HG03439 (cell line): ENCODE measurements around the gene NCKIPSD.
A peak's percentile ranks its signal among the peaks of the same experiment; 100 is the strongest.
"Not testable (repeated sequence)": the region's sequence is repeated elsewhere in the genome, so short reads cannot be mapped to it uniquely, and the experiment has no call there.

Experiments
- ATAC-seq: cut with Tn5 transposase; IDR thresholded peaks from one replicate; pipeline ENCODE4 v1.9.1; 2021; ENCODE audit warnings: mild to moderate bottlenecking, moderate library complexity; ENCODE audit not compliant: unreplicated experiment

Gene NCKIPSD

DNA sequence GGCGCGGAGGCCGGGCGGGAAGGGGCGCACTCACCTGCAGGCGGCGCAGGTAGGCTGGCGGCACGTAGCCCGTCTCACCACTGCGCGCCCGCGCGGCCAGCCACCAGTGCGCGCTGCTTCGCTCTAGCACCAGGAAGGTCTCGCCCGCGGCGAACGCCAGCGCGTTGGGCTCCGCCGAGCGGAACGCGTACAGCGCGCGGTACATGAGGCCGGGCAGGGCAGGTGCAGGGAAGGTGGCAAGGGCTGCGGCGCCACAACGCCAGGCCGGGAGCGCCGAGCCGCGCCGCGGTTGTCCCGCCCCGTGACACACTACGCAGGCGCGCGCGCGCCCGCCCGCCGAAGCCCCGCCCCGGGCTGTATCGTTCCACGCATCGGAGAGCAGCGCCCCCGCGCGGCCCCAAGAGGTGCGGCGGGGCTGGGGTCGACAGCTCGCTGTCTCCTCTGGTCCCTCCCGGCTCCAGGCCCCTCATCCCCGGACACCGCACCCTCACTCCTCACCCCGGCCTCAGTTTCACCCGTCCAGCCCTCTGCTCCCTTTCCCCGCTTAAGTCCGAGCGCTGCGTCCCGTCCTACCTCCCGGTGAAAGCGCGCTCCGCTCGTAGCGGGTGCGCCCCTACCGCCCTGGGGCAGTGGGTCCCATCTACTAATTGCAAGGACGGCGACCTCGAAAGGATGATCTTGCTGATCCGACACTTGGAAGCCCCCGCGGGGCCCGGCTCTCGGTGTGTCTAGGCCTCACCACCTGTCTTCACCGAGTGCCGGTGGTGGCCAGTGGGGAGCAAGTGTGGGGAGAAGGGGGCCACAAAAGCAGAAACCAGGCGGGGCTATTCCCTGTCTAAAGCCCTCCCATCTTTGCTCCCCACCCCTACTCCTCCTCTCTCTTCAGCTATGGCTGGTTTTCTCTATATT, at the start of gene NCKIPSD:
Gene NCKIPSD (minus strand): TSS at position 313 of the 909 bp plus-strand sequence. CDS start 108 bp downstream, at position 205.
- ATAC-seq: peak; percentile 76

GRCh38 chr3:48735075-48735767, 49.5 kb upstream of the NCKIPSD start:
- ATAC-seq: not testable (repeated sequence)

DNA sequence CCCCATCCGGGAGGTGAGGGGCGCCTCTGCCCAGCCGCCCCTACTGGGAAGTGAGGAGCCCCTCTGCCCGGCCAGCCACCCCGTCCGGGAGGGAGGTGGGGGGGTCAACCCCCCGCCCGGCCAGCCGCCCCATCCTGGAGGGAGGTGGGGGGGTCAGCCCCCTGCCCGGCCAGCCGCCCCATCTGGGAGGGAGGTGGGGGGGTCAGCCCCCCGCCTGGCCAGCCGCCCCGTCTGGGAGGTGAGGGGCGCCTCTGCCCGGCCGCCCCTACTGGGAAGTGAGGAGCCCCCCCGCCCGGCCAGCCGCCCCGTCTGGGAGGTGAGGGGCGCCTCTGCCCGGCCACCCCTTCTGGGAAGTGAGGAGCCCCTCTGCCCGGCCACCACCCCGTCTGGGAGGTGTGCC, 48.8 kb upstream of the NCKIPSD start:
- ATAC-seq: not testable (repeated sequence)

DNA sequence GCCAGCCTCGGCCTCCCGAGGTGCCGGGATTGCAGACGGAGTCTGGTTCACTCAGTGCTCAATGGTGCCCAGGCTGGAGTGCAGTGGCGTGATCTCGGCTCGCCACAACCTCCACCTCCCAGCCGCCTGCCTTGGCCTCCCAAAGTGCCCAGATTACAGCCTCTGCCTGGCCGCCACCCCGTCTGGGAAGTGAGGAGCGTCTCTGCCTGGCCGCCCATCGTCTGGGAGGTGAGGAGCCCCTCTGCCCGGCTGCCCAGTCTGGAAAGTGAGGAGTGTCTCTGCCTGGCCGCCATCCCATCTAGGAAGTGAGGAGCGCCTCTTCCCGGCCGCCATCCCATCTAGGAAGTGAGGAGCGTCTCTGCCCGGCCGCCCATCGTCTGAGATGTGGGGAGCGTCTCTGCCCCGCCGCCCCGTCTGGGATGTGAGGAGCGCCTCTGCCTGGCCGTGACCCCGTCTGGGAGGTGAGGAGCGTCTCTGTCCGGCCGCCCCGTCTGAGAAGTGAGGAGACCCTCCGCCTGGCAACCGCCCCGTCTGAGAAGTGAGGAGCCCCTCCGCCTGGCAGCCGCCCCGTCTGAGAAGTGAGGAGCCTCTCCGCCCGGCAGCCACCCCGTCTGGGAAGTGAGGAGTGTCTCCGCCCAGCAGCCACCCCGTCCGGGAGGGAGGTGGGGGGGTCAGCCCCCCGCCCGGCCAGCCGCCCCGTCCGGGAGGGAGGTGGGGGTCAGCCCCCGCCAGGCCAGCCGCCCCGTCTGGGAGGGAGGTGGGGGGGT, 48.2 kb upstream of the NCKIPSD start:
- ATAC-seq: not testable (repeated sequence)

DNA sequence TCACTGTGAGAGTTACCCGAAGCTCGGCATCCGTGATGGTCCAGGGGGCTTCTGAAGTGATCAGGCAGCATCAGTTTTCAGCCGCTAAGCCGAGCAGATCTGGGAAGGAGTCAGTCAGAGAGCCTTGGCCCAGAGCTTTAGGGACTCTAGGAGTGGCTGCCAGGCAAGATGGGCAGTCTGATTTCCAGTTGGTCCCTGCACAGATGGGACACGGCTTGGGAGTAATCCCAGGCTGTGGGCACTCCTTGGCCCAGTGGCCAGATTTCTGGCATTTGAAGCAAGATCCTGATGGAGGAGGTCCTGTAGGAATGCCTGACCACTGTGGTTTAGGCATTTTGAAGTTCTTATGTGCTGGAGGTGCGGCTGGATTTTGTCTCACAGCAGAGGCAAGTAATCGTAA, 41.8 kb upstream of the NCKIPSD start:
- no peak for ATAC-seq

DNA sequence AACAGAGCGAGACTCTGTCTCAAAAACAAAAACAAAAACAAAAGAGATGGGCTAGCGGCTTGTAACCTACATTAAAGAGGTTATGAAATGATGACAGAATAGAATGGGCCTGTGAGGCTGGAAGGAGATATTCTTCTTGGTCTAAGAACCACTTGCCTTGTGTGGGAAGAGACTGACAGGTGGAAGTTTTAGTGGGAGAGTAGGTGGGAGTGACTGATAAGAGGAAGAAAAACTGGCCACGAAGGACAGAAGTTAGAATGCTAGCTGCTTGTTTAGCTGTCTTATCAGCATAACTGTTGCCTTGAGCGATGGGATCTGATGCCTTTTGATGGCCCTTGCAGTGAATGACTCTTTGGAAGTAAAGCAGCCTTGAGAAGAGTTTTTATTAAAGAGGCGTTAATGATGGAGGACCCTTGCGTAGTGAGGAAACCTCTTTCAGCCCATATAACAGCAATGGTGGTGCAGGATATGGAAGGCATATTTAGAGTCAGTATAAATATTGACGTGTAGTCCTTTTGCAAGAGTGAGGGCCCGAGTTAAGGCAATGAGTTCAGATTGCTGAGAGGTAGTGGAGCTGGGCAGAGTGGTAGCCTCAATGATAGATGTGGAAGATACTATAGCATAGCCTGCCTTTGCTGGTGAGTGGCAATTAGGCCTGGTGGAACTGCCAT, 39.6 kb upstream of the NCKIPSD start:
- ATAC-seq: not testable (repeated sequence)

DNA sequence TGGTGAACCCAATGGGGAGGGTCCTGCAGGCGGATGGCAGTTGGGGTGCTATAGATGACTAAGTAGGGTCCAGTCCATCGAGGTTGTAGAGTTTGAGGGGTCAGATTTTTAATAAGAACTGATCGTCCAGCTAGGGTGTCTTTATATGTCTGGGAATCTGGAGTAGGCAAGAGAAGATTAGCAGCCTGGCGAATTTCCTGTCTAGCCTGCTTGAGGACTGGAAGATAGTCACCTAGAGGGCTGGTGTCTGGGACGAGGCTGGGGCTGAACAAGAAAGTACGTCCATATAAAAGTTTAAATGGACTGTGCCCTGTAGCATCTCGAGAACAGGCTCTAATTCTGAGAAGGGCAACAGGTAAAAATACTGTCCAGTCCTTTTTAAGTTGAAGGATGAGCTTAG, 38.0 kb upstream of the NCKIPSD start:
- no peak for ATAC-seq

DNA sequence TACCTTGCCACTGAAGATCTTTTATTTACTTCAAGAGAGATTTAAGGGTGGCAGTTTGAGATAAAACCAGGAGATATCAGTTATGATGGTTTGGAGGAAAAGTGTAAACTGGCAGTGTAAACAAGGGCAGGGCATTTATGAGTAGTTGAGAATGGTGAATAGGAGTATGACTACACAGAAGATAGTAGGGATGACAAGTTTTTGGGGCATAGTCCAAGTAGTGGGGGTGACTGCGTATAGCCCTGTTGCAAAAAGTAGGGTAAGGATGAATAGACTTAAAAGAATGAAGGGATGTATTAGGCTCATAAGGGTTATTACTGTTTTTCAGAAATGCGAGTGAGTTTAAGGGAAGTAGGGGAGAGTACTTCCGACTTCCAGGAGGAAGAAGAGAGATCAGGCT, 37.6 kb upstream of the NCKIPSD start:
- ATAC-seq: not testable (repeated sequence)

GRCh38 chr3:48716982-48717746, 31.4 kb upstream of the NCKIPSD start, which contains the start of gene IP6K2:
IP6K2 (minus strand) TSS chr3:48717221; CDS start chr3:48695291, 21,930 bp downstream.
- peak; percentile 98 for ATAC-seq

DNA sequence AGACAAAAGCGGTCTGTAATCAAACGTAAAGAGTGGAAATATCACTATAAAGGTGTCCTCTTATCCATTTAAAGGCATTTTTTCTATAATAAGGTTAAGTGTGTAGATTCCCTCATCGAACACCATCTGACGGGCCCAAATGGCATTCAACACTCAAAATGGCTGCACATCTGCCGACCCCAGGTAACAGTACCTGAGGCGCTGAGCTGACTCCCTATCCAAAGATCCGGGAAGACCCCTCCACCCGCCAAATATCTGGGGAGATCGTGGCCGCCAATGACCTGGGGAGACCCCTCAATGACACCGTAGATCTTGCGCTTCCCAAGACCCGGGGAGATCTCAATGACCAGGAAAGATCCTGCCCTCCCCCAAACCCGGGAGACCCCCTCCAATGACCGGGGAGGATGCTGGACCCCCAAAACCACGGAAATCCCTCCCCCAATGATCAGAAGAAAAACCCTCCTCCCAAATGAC, 30.8 kb upstream of the NCKIPSD start:
- ATAC-seq: no peak

DNA sequence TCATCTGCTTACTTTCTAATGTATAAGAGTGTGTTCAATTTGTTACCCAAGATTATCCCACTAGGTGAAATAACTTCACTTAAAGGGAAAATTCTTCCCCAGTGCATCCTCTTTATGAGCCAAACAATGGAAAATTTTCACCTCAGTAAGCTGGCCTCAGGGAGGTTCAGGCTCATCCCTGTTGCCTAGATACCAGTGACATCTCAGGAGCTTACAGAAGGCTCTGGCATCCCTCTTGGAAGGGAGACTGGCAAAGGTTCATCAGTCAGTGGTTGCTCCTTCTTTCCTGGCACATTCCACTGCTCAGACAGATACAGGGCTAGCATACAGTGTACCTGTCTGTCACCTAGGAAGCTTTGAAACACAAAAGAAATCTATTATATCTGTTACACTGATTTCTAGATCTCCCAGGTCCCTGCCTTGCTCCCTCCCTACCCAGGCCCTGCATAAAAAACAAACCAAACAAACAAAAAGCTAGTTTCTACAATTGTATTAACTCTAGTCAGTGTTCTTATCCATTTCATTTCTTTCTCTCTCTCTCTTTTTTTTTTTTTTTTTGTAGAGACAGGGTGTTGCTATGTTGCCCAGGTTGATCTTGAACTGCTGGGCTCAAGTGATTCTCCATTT, 29.6 kb upstream of the NCKIPSD start:
- ATAC-seq: no peak

DNA sequence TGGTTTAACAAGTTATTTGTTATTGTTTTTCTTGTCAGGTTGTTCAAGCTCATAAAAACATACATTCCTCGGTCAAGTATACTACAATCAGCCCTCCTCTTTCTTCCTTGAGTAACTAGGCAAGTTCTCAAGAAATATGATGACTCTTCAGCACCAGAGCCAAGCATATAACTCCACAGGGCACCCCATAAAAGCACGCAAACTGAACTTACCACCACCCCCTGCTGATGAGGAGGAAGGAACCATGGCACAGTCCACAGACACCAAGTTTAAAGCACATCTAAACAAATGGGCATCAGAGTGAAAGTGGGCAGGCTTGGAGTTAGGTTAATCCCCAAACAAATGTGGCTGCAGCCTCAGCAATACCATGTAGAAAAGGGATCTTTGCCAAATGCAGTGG, 26.0 kb upstream of the NCKIPSD start:
- no peak for ATAC-seq

DNA sequence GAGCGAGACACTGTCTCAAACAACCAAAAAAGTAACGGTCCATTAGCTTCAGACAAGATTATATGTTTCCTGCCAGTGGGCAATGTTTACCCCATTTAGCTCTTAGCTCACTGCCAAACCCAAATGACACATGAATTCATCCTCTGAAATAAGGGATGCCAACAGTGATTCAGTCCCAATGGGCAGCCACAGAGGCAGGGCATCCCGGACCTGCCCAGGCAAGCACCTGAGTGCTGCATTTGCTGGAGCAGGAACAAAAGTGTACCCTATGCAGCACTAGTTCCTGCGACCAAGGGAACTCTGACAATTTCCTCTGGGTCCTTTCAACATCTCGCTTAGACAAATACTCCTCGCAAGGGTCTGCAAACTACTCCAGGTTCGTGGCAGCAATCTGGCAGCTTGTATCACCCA, 23.3 kb upstream of the NCKIPSD start:
- ATAC-seq: no peak

- no peak for ATAC-seq
Measured at GRCh38 chr3:48708481-48708889, 22.8 kb upstream of the NCKIPSD start.

DNA sequence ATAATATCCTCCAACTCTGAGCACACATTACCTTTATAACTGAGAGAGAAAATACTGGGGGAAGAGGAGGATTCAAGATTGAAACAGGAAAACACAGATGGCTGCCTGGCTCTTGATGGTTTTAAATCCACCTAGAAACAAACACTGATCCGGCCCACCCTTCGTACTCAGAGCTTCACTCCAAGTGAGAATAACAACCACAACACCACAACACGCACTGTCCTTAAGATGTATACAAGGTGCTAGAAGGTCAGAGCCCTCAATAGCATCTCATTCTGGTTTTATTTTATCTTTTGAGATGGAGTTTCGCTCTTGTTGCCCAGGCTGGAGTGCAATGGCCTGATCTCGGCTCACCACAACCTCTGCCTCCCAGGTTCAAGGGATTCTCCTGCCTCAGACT, 21.4 kb upstream of the NCKIPSD start:
- no peak for ATAC-seq

DNA sequence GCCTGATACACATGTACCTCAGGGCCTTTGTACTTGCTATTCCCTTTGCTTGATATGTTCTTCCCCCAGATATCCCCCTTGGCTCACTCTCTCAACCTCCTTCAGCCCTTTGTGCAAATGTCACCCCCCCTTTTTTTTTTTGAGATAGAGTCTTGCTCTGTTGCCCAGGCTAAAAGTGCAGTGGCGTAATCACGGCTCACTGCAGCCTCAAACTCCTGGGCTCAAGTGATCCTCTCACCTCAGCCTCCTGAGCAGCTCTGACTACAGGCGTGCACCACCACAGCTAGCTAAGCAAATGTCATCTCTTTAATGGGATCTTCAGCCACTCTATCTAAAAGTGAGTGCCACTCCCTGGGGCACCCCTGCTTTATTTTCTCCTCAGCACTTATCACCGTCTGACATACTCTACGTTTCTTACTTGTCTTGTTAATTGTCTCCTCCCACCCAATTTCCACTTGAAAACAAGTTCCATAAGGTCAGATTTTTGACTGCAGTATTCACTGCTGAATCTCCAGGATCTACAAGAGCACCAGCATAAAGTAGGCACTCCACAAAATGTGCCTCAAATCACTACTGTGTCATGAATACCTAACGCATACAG, 16.7 kb upstream of the NCKIPSD start:
- ATAC-seq: no peak

GRCh38 chr3:48700731-48701405, 15.2 kb upstream of the NCKIPSD start:
- ATAC-seq: no peak

GRCh38 chr3:48698891-48699290, 13.2 kb upstream of the NCKIPSD start:
- ATAC-seq: no peak
